NCI-H748 (cell line): ENCODE data around the gene TMIGD2.
"Not testable (repeated sequence)": the region's sequence is repeated elsewhere in the genome, so short reads cannot be mapped to it uniquely, and the experiment has no call there.

Source experiments
- DNase-seq: peaks from one replicate; lab custom pipeline; 2025; ENCODE audit not compliant: unreplicated experiment; lab: John Stamatoyannopoulos, UW

Gene TMIGD2

GRCh38 chr19:4298810-4299550, 3.2 kb downstream of the TMIGD2 start:
- DNase-seq, result no peak

DNA sequence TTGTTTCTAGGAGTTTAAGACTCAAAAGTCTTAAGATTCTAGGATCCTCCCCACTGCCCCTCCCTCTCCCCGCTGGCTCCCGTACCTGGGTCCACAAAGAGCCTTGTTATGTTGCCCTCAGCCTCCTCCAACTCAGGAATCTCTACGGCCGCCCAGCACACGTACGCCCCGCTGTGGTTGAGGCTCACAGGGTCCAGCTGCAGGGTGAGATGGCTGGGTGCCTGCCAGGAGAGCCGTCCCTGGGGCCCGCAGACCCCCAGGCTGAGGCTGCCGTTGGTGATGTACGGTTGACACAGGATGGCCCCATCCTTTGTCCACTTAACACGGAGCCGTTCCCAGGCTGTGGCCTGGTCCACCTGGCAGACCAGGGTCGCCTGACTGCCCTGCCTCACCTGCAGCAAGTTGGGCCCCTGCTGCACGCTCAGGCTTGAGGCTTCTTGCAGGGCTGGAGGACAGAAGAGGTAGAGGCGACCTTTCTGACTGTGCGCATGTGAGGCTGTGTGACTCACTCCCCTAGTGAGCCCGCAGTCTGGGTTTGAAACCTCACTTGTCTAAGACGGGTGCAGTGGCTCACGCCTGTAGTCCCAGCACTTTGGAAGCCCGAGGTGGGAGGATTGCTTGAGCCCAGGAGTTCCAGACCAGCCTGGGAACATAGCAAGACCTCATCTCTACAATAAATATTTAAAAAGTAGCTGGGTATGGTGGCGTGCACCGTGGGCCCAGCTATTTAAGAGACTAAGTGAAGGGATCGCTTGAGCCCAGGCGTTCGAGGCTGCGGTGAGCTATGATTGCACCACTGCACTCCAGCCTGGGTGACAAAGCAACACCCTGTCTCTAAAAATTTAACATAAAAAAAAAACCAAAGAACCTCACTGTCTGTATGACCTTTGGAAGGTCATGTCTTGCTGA, 4.0 kb downstream of the TMIGD2 start:
- DNase-seq, result no peak

- DNase-seq, result peak; percentile 74
Measured at GRCh38 chr19:4295972-4296771, 6.0 kb downstream of the TMIGD2 start.

GRCh38 chr19:4294389-4294788, 7.8 kb downstream of the TMIGD2 start:
- DNase-seq, result peak; percentile 2

- DNase-seq, result no peak
Measured at GRCh38 chr19:4292515-4292914, 9.7 kb downstream of the TMIGD2 start.

DNA sequence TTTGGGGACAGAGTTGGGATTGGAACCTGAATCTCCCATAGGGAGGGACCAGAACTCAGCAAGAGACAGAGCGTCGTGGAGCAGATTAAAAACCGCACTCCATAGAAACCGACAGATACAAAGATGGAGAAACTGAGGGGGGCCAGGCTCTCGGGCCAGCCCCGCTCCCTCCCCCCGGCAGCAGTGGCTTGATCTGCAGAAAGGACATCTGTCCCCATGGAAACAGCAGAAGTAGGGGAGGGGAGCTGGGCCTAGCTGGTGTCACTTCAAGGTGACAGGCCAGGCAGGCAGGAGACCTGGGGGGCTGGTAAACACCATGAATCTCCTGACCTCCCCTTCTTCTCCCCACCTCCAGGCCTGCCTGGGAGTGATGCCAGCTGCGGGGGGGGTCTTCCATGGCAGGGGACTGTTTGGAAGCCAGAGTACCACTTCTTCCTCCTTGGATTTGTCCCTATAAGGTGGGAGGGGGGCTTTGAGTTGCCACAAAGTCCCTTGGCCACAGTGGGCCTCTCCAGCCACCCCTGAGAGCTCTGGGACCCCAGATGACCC, 10.9 kb downstream of the TMIGD2 start:
- DNase-seq, result no peak

DNA sequence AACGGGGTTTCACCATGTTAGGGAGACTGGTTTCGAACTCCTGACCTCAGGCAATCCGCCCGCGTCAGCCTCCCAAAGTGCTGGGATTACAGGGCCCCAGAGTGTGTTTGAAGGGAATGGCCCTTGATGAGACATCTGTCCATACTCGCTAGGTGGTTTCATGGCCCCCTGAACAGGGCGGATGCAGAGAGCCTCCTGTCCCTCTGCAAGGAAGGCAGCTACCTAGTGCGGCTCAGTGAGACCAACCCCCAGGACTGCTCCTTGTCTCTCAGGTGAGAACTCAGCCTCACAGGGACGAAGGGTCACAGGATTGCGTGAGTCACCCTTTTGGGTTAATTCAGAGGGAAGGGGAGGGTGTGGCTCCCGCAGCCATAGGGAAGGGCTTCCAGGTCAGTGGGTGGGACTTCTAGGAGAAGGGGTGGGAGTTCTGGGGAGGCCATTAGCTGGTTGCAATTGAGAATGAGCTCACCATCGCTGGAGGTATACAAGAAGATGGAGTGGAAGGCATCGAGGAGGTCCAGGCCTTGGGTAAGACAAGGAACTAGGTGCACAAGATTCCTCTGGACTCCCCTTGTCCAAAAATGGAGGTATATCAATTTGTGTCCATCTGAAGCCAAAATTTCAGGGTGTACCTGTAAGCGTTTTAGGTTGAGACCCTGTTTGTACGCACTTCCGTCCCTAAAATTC, 14.0 kb downstream of the TMIGD2 start:
- DNase-seq, result no peak

DNA sequence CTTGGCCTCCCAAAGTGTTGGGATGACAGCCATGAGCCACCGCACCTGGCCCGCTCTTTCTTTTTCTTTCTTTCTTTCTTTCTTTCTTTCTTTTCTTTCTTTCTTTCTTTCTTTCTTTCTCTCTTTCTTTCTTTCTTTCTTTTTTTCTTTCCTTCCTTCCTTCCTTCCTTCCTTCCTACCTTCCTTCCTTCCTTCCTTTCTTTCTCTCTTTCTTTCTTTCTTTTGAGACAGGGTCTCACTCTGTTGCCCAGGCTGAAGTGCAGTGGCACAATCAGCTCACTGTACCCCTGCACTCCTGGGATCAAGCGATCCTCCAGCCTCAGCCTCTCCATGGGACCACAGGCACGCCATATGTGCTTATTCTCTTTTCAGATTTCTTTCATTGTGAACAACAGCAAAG, 16.0 kb downstream of the TMIGD2 start:
- not testable (repeated sequence) for DNase-seq

- no peak for DNase-seq
Measured at GRCh38 chr19:4284974-4285373, 17.2 kb downstream of the TMIGD2 start.

DNA sequence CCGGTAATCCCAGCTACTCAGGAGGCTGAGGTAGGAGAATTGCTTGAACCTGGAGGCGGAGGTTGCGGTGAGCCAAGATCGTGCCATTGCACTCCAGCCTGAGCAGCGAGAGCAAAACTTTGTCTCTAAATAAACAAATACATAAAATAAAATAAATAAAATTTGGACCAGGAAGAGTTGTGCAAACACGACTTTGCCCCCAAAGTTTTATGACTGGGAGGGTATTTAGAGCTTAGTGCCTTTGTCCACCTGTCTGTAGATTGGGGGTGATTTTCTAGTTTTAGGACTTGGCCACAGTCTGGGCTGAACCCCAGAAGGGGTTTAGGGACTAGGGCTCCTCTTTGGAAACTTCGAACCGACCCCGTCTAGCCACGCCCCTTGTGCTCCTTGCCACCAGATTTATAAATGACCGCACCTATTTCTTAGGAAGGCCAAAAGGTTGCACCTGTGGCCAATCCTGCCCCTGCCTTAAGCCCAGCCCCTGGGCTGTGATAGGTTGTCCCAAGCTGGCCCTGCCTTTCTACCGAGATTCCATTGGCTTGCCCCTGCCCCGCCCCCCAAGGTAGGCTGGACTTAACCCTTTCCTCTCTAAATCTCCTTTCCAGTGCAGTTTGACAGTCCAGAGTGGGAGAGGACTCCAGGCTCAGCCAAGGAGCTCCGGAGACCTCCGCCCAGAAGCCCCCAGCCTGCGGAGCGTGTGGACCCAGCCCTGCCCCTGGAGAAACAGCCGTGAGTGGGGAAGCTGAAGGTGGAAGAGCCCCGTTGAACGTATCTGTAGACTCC, 17.8 kb downstream of the TMIGD2 start:
- DNase-seq, result peak; percentile 55

- peak; percentile 34 for DNase-seq
Measured at GRCh38 chr19:4279530-4280422, 22.4 kb downstream of the TMIGD2 start.

- no peak for DNase-seq
Measured at GRCh38 chr19:4279267-4279529, 23.0 kb downstream of the TMIGD2 start.

GRCh38 chr19:4278419-4279266, 23.5 kb downstream of the TMIGD2 start, which contains the start of gene SHD:
TSS of gene SHD (plus strand) at chr19:4279266. CDS start at chr19:4280064, 798 bp downstream.
- DNase-seq, result peak; percentile 34

DNA sequence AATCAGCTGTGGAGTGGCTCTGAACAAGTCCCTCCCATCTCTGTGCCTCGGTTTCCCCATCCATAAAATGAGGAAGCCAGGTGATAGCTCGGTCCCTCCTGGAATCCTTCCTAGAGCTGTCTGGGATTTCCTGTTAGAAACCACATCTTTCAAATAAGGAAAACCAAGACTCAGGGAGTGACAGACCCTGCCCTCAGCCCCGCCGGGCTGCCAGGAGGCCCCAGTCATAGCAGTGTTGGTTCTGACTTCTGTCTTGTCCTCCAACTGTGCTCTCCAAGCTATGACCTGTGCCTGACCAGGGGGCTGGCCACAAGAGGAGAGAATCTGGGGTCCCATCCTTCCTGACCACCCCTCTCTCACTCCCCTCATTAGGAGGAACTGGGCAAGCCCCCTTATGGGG, 24.2 kb downstream of the TMIGD2 start:
- no peak for DNase-seq

DNA sequence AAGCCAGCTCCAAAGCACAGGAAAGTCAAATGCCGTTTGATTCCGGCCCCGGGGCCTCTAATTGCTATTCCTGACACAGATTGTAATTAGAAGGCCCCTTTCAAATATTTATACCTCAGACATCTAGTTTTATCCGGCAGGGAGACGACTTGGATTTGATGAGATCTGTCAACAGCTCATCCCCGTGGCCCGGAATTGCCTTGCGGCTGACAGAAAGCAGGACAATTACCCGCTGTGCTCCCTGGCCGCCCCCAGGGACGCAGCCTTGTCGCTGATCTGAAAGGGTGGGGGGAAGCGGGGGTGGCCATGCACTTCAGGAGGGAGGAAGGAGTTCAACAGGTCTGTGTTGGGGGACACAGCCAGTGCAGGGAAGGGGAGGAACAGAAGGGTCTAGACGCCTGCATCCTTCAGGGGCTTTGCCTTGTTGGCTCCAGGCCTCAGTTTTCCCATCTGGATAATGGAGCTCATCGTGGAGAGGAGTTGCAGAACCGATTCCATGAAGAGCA, 24.9 kb downstream of the TMIGD2 start:
- DNase-seq, result peak; percentile 4

DNA sequence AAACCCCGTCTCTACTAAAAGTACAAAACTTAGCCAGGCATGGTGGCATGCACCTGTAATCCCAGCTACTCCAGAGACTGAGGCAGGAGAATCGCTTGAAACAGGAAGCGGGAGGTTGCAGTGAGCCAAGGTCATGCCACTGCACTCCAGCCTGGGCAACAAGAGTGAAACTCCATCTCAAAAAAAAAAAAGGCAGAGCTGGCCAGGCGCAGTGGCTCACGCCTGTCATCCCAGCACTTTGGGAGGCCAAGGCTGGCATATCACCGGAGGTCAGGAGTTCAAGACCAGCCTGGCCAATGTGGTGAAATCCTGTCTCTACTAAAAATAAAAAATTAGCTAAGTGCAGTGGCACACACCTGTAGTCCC, 27.9 kb downstream of the TMIGD2 start:
- not testable (repeated sequence) for DNase-seq

- DNase-seq, result no peak
Measured at GRCh38 chr19:4272894-4273293, 29.3 kb downstream of the TMIGD2 start.
